AG09309 (cell line): ENCODE results near the gene NCKAP1.

Source experiments
- DNase-seq: peaks from one replicate; pipeline ENCODE4 v3.0.0-alpha.2; 2010; ENCODE audit warnings: low read depth
- H3K4me3 ChIP-seq: 2 replicates; pipeline ENCODE4 v1.5.1; 2011; ENCODE audit warnings: mild to moderate bottlenecking, low read depth, low read length, moderate library complexity; ENCODE audit not compliant: control insufficient read depth
- CTCF ChIP-seq: IDR thresholded peaks from 2 replicates; pipeline ENCODE4 v1.5.1; 2011; ENCODE audit warnings: mild to moderate bottlenecking, low read depth, low read length, inconsistent platforms; ENCODE audit not compliant: insufficient read depth, control insufficient read depth; ENCODE audit errors: missing control alignments

NCKAP1 gene

GRCh38 chr2:183037074-183037552, 1.1 kb downstream of the NCKAP1 start:
- H3K4me3 ChIP-seq = peak overlapping the region; percentile 76
- TF ChIP-seq CTCF = no peak
- DNase-seq = no peak

- no peak for TF ChIP-seq CTCF
- no peak for DNase-seq
- peak overlapping the region; percentile 76 for H3K4me3 ChIP-seq
Observed at GRCh38 chr2:183035954-183036669, 2.1 kb downstream of the NCKAP1 start.

GRCh38 chr2:183035298-183035953, 2.8 kb downstream of the NCKAP1 start:
- TF ChIP-seq CTCF = no peak
- no peak for DNase-seq
- no peak overlapping the region; the same call in 1 of the 2 replicates for H3K4me3 ChIP-seq

- DNase-seq = no peak
- TF ChIP-seq CTCF = no peak
- H3K4me3 ChIP-seq = no peak overlapping the region
Observed at GRCh38 chr2:183034806-183035205, 3.5 kb downstream of the NCKAP1 start.

GRCh38 chr2:183033951-183034350, 4.3 kb downstream of the NCKAP1 start:
- no peak for TF ChIP-seq CTCF
- H3K4me3 ChIP-seq = no peak overlapping the region
- no peak for DNase-seq

- H3K4me3 ChIP-seq = no peak overlapping the region
- TF ChIP-seq CTCF = no peak
- DNase-seq = no peak
Observed at GRCh38 chr2:183031911-183032794, 6.1 kb downstream of the NCKAP1 start.
